Activated CD4-positive, alpha-beta T cell treated with anti-CD3 and anti-CD28 coated beads, Interleukin-2, amount 50 U/mL, for 48 hours (primary cell): ENCODE measurements around the gene HABP4.

ENCODE experiments used
- DNase-seq, 2 experiments: peaks; one replicate each; pipeline ENCODE4 v3.0.0-alpha.2; 2020

Gene HABP4

GRCh38 chr9:96524764-96525163, 74.8 kb downstream of the HABP4 start:
- DNase-seq = no peak

- DNase-seq = no peak
Observed at GRCh38 chr9:96532173-96532572, 82.2 kb downstream of the HABP4 start.

- no peak for DNase-seq
Observed at GRCh38 chr9:96540106-96540505, 90.1 kb downstream of the HABP4 start.
